HG03060 (cell line): ENCODE data around the gene EIF2S2.
"Not testable (repeated sequence)": the region's sequence is repeated elsewhere in the genome, so short reads cannot be mapped to it uniquely, and the experiment has no call there.

Source experiments
- ATAC-seq: cut with Tn5 transposase; IDR thresholded peaks from one replicate; pipeline ENCODE4 v1.9.1; 2021; ENCODE audit warnings: low read depth, moderate number of reproducible peaks; ENCODE audit not compliant: unreplicated experiment

Gene EIF2S2, protein sequence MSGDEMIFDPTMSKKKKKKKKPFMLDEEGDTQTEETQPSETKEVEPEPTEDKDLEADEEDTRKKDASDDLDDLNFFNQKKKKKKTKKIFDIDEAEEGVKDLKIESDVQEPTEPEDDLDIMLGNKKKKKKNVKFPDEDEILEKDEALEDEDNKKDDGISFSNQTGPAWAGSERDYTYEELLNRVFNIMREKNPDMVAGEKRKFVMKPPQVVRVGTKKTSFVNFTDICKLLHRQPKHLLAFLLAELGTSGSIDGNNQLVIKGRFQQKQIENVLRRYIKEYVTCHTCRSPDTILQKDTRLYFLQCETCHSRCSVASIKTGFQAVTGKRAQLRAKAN

DNA sequence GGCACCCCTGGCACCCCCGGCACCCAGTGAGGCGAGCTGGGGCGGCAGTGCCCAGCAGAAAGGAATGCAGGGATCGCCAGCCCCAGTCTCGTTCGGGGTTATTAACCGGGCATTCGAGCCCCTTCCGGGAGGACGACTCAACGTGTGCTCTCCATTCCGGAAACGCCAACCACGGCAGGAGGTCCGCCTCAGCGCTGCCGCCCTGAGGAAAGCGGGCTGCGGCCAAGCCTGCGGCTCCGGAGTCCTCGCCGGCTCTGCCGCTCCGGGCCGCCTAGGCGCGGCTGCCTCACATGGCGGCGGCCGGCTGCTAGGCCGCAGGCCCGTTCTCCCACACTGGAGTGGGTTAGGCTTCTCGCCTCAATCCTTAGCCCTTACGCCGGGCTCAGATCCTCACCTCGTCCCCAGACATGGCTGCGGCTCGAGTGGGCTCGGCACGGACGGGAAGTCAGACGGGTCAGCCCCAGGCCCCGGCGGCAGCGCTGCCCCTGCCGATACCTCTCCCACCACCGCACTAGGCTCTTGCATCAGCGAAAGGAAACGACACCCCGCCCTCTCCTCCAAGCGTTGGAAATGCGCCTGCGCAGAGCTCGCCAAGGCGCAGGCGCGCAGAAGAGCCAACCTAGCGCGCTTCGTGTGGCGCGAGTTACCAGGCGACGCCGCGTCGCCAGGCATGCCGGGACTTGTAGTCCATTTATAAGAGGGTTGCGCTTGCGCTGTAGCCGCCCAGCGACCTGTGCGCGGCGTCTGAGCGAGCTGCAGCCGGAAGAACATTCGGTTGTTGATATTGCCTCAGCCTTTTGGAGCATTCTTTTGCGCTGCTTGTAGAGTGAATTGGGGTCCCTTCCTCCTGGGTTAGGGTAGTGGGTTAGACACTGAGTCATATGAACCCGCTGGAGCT, at the start of gene EIF2S2:
TSS of gene EIF2S2 (minus strand) at position 542 of the 898 bp plus-strand sequence. CDS start at position 409, 133 bp downstream.
- ATAC-seq = peak; percentile 86

DNA sequence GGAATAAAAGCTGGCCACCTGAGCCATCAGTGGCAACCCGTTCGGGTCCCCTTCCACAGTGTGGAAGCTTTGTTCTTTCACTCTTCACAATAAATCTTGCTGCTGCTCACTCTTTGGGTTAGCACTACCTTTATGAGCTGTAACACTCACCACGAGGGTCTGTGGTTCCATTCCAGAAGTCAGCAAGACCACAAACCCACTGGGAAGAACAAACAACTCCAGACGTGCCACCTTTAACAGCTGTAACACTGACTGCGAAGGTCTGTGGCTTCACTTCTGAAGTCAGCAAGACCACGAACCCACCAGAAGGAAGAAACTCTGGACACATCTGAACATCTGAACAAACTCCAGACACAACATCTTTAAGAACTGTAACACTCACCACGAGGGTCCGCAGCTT, 45.7 kb upstream of the EIF2S2 start:
- not testable (repeated sequence) for ATAC-seq

DNA sequence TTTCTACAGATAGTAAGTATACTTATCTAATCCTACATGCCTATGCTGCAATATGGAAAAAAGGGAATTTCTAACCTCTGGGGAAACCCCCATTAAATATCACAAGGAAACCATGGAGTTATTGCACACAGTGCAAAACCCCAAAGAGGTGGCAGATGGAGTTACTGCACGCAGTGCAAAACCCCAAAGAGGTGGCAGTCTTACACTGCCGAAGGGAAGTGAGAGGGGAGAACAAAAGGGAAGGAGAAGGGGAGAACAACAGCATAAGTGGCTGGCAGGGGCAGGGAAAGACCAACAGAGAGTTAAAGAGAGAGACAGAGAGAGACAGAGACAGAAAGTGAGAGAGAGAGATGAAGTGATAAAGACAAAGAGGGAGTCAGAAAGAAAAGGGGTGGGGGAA, 43.8 kb upstream of the EIF2S2 start:
- ATAC-seq = no peak

DNA sequence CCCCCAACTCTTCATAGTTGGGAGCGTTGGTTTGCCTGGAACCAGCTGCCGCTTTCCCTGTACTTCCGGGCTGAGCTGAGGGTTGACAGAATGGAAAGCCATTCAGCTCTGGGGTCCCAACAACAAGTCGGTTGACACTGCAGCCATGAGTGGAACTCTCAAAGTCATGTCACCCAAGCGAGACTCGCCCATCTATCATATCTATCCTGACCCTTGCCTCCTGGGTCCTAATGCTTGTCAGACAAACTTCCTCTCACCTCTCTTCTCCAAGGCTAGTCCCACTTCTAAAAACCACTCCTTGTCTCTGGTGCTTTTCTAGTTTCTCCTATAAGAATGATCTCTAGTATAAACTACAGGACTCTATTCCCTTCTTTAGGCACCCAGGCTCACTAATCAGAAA, 41.1 kb upstream of the EIF2S2 start:
- not testable (repeated sequence) for ATAC-seq

DNA sequence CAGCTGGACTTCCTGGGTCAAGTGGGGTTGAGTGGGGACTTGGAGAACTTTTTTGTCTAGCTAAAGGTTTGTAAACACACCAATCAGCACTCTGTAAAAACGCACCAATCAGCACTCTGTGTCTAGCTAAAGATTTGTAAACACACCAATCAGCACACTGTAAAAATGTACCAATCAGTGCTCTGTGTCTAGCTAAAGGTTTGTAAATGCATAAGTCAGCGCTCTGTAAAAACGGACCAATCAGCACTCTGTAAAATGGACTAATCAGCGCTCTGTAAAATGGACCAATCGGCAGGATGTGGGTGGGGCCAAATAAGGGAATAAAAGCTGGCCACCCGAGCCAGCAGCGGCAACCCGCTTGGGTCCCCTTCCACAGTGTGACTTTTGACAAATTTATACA, 40.0 kb upstream of the EIF2S2 start:
- ATAC-seq = not testable (repeated sequence)

DNA sequence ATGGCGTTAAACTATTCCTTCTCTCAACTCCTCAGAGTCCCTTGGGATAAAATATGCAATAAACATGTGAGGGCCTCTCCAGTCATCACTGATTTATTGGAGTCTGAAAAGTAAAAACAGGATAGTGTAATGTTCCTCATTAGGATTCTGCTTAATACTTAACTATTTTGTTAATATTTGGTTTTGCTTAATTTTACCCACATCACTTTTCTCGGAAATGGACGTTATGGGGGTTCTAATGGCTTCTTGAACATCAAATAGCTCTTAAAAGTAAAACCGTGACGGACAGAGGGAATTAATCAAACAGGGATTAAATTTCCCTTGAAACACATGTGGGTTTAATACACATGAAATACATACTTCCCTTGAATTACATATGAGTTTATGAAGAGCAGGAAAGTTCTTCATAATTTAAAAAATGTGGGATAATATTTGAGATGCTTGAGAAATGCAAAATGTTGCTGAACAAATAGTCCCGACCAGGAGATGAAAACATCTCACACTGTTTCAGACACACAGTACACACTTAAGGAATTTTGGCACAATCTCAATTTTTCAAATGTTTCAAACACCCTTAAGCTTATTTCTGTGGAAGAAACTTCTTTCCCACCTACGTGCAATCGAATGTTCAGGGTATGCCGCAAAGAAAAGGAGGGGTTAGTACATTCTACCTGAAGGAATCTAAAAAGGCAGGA, 38.4 kb upstream of the EIF2S2 start:
- no peak for ATAC-seq

DNA sequence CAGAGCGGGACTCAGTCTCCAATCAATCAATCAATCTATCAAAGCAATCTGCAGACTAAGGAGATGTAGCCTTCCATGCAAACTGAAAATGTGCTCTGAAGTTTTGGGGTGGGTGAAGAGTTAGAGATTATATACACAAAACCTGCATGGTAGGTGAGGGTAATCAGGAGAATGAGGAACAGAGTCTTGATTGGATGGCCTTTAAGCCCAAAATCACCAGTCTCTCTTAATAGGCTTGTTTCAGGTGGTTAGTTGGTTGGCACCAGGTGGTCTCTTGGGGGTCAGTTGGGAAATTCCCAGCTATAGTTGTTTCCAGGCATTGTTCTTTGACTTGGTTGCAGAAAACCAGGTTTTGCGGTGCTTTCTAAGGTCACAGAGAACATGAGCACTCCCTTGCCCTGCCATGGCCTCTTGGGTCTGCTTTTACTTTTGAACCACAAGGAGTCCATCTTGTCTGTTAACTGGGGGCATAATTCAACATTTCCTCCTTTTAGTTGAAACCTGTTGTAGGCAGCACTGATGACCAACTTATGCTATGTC, 33.3 kb upstream of the EIF2S2 start:
- no peak for ATAC-seq

DNA sequence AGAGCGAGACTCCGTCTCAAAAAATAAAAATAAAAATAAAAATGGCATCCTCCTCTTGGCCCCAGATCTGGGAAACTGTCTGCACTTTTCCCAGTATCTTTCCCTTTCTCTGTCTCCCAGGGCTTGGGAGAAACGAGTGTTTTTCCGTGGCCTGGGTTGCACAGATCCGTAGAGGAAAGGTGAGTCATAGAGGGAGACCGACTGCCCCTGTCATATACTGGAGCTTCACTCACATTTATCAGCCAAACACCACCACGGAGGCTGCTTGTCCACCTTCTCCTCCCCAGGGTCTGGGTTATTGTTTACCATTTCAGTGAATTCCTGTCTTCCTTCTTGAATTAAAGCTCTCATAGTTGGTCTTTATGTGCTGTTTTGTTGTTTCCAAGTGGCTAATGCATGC, 31.9 kb upstream of the EIF2S2 start:
- ATAC-seq = no peak

DNA sequence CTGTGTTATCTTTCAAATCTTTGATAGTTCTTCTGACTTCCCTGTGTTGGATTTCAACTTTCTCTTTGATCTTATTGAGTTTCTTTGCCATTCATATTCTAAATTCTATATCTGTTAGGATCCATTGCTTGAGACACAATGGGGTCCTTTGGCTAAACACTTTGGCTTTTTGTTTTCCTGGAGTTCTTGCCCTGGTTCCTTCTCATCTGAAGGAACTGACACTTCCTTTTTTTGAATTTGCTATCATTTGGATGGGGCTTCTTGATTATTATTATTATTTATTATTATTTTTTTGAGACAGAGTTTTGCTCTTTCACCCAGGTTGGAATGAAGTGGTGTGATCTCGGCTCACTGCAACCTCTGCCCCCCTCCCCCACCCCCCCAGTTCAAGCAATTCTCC, 30.1 kb upstream of the EIF2S2 start:
- no peak for ATAC-seq

DNA sequence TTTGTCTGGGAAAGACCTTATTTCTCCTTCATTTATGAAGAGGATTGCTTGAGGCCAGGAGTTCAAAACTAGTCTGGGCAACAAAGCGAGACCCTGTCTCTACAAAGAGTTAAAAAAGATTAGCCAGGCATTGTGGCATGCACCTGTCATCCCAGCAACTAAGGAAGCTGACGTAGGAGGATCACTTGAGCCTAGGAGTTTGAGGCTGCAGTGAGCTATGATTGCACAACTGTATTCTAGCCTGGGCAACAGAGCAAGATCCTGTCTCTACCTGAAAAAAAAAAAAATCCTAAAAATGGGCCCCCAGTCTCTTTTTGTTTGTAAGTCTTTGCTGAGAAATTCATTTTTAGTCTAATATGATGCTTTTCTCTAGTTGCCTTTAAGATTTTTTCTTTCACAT, 29.2 kb upstream of the EIF2S2 start:
- ATAC-seq = no peak

DNA sequence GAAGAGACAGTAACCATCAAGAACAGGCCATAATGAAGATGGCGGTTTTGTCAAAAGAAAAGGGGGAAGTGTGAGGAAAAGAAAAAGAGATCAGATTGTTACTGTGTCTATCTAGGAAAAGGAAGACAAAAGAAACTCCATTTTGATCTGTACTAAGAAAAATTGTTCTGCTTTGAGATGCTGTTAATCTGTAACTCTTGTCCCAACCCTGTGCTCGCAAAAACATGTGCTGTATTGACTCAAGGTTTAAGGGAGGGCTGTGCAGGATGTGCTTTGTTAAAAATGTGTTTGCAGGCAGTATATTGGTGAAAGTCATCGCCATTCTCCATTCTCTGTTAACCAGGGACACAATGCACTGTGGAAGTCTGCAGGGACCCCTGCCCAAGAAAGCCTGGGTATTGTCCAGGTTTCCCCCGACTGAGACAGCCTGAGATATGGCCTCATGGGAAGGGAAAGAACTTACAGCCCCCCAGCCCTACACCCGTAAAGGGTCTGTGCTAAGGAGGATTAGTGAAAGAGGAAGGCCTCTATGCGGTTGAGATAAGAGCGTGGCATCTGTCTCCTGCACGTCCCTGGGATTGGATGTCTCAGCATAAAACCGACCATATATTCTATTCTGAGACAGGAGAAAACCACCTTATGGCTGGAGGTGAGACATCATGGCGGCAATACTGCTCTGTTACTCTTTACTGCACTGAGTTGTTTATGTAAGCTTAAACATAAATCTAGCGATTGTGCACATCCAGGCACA, 23.7 kb upstream of the EIF2S2 start:
- ATAC-seq = not testable (repeated sequence)

DNA sequence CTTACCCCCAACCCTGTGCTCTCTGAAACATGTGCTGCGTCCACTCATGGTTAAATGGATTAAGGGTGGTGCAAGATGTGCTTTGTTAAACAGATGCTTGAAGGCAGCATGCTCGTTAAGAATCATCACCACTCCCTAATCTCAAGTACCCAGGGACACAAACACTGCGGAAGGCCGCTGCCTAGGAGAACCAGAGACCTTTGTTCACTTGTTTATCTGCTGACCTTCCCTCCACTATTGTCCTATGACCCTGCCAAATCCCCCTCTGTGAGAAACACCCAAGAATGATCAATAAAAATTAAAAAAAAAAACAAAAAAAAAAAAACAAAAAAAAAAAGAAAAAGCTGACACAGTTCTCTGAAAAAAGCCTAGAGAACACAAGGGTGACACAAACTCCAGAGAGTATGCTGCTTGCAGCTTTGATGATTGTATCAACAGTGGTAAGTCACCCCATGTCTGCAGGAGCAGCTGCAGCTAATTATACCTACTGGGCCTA, 21.4 kb upstream of the EIF2S2 start:
- ATAC-seq = not testable (repeated sequence)

DNA sequence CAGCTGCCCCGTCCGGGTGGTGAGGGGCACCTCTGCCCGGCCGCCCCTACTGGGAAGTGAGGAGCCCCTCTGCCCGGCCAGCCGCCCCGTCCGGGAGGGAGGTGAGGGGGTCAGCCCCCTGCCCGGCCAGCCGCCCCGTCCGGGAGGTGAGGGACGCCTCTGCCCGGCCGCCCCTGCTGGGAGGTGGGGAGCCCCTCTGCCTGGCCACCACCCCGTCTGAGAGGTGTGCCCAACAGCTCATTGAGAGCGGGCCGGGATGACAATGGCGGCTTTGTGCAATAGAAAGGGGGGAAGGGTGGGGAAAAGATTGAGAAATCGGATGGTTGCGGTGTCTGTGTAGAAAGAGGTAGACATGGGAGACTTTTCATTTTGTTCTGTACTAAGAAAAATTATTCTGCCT, 20.9 kb upstream of the EIF2S2 start:
- not testable (repeated sequence) for ATAC-seq

DNA sequence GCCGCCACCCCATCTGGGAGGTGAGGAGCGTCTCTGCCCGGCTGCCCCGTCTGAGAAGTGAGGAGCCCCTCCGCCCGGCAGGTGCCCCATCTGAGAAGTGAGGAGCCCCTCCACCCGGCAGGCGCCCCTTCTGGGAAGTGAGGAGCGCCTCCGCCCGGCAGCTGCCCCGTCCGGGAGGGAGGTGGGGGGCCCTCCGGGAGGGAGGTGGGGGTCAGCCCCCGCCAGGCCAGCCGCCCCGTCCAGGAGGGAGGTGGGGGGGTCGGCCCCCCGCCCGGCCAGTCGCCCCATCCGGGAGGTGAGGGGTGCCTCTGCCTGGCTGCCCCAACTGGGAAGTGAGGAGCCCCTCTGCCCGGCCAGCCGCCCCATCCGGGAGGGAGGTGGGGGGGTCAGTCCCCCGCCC, 20.4 kb upstream of the EIF2S2 start:
- ATAC-seq = not testable (repeated sequence)

DNA sequence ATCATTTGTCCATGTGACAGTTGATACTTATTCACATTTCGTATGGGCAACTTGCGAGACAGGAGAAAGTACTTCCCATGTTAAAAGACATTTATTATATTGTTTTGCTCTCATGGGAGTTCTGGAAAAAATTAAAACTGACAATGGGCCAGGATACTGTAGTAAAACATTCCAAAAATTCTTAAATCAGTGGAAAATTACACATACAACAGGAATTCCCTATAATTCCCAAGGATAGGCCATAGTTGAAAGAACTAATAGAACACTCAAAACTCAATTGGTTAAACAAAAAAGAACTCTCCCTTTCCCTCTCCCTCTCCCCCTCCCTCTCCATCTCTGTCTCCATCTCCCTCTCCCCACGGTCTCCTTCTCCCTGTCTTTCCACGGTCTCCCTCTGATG, 19.4 kb upstream of the EIF2S2 start:
- no peak for ATAC-seq

DNA sequence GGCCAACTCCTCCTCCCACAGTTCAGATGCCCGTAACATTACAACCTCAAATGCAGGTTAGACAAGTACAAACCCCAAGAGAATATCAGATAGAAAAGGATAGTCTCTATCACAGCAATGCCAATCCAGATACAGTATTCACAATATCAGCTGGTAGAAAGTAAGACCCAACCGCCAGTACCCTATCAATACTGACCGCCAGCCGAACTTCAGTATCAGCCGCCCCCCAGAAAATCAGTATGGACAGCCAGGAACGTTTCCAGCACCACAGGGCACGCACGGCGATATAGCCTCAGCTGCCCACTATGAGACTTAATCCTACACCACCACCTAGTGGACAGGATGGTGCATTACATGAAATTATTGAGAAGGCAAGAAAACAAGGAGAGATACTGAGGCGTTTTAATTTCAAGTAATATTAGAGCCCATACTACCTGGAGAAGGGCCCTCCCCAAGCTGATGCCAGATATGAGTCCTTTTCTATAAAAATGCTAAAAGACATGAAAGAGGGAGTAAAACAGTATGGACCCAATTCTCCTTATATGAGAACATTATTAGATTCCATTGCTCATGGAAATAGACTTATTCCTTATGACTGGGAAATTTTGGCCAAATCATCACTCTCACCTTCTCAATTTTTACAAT, 17.6 kb upstream of the EIF2S2 start:
- no peak for ATAC-seq

DNA sequence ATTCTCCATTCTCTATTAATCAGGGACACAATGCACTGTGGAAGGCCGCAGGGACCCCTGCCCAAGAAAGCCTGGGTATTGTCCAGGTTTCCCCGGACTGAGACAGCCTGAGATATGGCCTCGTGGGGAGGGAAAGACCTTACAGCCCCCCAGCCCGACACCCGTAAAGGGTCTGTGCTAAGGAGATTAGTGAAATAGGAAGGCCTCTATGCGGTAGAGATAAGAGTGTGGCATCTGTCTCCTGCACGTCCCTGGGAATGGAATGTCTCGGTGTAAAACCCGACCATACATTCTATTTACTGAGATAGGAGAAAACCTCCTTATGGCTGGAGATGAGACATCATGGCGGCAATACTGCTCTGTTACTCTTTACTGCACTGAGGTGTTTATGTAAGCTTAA, 15.7 kb upstream of the EIF2S2 start:
- no peak for ATAC-seq

DNA sequence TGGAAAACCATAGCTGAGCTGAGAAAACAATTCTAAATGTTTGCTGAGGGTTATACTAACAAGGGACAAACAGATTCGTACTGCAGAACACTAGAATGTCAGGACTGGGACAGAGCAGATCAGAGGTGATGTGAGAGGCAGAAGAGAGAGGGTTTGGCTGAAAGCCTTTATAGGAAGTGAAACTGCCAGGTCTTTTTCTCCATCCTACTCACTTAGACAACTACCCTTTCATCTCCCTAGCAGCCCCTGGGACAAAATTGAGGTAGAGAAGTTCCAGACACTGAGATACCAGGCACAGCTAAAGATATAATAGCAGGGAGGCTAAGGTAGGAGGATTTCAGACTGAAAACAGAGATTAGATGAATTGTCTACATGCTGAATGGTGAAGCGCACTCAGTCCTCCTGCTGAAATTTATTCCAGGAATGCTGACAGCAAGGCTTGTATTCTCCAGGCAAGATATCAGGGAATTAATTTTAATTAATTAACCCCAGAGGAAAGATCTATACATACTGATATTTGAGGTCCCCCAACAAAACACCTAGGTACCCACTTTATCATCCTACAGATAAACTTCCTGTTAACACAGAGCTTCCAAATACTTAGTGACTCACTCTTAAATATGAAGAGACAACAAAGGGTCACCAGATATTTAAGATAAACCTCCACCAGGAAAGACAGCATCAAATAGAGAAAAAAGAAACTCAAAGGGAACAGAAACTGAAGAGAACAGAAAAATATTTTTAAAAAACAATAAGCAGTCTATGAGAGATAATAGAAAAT, 12.6 kb upstream of the EIF2S2 start:
- ATAC-seq = no peak

DNA sequence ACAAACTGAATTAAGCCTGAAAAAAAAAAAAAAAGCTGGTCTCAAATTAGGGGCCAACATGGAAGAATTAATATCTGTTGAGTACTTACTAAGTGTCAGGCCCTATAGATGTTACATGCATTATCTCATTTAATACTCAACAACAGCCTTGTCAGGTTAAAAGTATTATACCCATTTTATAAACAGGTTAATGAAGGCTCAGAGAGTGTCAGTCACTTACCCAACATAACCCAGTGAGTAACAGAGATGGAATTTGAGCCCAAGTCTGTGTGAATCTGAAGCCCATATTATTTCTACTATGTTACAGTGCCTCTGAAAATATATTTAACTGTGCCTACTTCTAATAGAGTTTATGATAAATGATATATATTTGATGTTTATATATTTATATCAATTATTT, 11.3 kb upstream of the EIF2S2 start:
- ATAC-seq = no peak
